GM18498 (cell line): ENCODE results near the gene ITLN1.
"Not testable (repeated sequence)": the region's sequence is repeated elsewhere in the genome, so short reads cannot be mapped to it uniquely, and the experiment has no call there.

Source experiments
- ATAC-seq: cut with Tn5 transposase; IDR thresholded peaks from one replicate; pipeline ENCODE4 v1.9.1; 2021; ENCODE audit warnings: mild to moderate bottlenecking, moderate library complexity; ENCODE audit not compliant: unreplicated experiment

ITLN1 gene

DNA sequence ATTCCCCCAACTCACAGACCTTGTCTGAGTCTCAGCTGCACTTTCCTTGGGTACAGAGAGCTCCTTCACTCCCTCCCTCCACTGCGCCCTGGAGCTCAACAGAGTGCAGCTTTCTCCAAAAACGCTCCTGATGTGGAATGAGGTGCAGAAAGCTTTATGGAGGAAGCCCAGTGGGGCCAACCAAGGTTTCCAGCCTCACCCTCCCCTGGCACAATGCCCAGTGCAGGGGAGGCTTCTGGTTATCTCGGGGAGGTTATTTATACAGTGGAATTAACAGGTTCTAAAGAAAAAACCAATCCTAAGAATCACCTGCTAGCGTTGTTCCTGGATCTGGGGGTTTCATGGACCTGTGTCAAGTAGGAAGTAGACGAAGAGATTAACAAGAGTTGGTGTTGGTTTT lies at the start of gene ITLN1:
TSS of gene ITLN1 (minus strand) at position 139 of the 400 bp plus-strand sequence. CDS start 303 bp downstream, outside the sequence.
- ATAC-seq = peak; percentile 17

DNA sequence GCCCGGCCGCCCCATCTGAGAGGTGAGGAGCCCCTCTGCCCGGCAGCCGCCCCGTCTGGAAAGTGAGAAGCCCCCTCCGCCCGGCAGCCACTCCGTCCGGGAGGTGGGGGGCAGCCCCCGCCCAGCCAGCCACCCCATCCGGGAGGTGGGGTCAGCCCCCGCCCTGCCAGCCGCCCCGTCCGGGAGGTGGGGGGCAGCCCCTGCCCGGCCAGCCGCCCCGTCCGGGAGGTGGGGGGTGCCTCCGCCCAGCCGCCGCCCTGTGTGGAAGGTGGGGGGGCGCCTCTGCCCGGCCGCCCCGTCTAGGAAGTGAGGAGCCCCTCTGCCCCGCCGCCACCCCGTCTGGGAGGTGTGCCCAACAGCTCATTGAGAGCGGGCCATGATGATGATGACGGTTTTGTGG lies 48.3 kb upstream of the ITLN1 start:
- ATAC-seq = not testable (repeated sequence)

DNA sequence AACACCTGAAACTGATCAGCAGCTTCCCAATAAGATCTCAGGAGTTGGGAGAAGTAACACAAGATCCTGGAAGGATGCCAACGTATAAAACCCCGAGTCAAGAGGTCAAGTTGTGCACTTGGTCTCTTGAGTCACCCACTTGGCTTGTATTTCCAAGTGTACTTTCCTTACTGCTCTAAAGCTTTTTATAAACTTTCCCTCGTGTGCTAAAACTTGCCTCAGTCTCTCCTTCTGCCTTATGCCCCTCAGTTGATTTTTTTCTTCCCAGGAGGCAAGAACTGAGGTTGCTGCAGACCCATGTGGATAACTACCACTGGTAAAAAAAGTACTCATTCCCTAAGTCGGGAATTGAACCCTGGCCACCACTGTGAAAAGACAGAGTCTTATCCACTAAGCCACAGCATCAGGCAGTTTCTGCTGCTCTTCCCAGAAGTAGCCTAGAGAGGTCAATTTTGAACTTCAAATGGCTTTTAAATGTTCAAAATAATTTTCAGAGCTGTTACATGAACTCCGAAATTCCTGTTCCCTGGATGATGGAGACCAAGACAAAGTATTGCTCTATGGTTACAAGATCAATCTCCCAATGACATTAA lies 40.8 kb upstream of the ITLN1 start:
- no peak for ATAC-seq

DNA sequence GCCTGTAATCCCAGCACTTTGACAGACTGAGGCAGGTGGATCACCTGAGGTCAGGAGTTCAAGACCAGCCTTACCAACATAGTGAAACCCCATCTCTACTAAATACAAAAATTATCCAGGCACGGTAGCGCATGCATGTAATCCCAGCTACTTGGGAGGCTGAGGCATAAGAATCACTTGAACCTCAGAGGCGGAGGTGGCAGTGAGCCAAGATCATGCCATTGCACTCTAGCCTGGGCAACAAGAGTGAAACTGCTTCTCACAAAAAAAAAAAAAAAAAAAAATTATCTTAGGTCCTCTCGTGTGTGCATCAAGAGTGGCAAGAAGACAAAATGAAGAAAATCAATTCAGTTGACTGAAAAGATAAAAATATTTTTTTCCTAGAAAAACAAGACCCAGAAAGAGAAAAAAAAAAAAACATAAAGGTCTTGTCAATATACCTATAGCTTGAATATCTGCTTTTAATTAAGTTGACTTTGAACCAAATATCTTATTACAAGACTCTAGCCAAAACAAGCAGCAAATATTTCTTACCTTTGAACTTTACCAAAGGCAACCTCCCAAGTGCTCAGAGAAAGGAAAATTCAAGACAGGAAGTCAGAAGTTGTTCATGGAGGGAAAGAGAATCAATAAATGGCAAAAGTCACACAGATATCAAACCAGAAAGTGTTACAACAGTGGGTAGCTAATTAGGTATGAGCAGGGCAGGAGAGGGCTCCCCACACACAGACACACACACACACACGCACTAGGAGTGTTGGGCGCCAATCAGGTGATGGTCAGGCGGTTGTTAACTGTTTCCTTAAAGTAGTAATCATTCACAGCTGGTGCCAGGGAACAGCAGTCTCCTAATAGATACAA lies 40.0 kb upstream of the ITLN1 start:
- no peak for ATAC-seq

DNA sequence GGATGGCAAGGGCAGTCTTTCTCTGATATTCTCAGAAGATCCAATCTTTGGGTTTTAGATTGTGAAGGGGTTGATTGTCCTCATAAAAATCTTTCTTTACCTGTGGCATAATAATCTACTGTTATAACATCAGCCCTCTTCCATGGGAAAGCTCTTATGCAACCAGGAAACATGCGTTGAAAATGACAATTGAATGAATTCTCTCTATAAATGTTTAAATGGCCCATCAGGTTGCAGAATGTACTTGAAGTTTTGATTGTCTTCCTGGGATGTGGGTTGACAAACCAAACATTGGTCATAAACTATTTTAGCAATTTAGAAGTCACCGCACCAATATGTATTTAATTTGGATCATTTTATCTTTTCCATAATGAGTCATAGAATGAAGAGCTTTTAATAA lies 31.7 kb upstream of the ITLN1 start:
- ATAC-seq = no peak

DNA sequence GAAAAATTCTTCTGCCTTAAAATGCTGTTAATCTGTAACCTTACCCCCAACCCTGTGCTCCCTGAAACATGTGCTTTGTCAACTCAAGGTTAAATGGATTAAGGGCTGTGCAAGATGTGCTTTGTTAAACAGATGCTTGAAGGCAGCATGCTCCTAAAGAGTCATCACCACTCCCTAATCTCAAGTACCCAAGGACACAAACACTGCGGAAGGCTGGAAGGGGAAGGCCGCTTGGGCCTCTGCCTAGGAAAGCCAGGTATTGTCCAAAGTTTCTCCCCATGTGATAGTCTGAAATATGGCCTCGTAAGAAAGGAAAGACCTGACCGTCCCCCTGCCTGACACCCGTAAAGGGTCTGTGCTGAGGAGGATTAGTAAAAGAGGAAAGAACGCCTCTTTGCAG lies 28.2 kb upstream of the ITLN1 start:
- ATAC-seq = not testable (repeated sequence)

DNA sequence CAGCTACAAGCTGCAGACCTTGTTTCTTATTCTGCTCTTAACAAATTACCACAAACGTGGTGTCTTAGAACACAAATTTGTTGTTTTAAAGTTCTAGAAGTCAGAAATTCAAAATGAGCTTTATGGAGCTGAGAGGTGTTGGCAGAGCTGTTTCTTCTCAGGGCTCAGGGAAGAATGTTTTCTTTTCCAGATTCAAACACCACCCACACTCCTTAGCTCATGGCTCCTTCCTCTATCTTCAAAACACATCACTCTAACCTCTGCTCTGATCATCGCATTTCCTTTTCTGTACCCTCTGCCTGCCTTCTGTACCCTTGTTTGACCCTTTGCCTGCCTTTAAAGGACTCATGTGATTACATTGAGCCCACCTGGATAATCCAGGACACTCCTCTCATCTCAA lies 26.9 kb upstream of the ITLN1 start:
- no peak for ATAC-seq

DNA sequence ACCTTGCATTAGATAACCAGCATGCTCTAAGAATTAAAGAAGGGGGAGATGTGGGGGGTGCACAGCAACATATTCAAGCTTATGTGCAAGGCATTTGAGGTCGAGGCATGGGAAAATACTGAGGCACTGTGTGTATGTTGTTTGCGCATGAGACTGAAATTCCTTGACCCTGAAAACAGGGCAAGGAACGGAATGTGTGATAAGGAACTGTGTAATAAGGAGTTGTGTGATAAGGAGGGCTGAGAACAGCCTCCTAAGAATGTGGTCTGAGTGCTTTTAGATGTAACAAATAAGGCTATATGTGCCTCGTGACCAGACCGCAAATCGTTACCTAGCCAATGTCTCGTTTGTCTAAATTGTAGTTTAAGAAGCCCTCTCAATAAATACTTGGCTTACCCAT lies 26.5 kb upstream of the ITLN1 start:
- ATAC-seq = no peak

DNA sequence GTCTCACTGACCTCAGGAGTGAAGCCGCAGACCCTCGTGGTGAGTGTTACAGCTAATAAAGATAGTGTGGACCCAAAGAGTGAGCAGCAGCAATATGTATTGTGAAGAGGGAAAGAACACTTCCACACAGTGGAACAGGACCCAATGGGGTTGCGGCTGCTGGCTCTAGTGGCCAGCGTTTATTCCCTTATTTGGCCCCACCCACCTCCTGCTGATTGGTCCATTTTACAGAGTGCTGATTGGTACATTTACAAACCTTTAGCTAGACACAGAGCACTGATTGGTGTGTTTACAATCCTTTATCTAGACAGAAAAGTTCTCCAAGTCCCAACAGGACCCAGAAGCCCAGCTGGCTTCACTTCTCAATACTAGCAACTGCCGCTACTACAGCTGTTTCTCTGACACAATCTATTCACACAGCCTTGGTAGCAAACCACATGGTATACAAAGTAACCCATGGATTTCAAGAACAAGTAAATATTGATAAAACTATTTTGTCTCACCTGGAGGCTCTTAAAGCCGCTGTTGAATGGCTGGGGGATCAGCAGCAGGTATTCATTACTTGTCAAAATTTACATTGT lies 25.3 kb upstream of the ITLN1 start:
- no peak for ATAC-seq

DNA sequence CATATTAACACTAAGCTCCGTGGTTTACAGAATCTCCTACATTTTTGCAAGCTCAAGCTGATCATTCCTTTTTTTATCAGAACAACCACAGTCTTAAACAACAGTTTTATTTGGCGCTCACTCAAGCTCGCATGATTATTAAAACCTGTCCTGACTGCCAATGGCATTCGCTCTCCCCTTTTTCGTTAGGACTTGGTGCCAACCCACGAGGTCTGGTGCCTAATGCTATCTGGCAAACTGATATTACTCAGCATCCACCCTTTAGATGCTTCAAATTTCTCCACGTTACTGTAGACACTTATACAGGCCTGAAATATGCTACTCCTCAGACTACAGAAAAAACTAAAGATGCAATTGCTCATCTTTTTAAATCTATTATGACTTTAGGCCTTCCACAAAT lies 23.0 kb upstream of the ITLN1 start:
- ATAC-seq = no peak

DNA sequence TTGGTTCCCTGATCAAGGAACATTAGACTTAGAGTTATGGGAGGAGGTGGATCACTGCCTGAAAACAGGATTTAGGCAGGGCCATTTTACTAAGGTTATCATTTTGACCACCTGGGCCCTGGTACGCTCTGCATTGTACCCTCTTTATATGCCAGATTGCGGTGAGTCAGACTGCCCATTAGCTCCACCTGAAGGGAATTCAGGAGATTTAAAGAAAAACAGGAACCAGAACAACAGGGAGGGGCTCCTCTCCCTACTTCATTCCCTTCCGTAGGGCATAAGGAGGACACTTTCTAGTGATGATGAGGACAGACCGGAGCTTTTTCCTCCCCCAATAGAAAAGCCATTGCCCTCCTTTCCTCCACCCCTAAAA lies 20.6 kb upstream of the ITLN1 start:
- no peak for ATAC-seq

DNA sequence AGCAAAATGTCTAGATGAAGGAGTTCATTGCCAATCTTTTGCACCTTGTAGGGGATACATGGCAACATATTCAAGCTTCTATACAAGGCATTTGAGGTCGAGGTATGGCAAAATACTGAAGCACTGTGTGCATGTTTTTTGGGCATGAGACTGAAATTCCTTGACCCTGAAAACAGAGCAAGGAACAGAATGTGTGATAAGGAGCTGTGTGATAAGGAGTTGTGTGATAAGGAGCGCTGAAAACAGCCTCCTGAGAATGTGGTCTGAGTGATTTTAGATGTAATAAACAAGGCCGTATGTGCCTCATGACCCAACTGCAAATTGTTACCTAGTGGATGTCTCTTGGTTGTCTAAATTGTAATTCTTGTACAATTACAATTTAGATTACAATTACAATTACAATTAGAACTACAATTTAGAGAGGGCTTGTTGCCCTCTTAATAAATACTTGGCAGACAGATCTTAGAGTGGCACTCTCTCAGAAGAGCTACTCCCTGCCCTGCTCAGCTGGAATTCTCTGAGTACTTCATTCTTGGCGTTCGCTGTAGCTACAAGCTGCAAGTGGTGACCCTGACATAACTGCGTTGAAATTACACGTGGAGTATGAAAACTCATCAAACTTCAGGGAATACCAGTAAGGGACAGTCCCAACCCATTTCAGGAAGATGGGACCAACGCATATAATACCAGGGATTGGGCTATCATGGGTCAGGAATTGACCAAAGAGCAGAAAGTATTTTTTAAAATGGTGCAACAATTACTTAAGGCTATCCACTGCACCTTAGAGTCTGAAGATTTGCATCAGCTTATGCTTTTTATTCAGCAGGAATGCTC lies 20.0 kb upstream of the ITLN1 start:
- no peak for ATAC-seq

DNA sequence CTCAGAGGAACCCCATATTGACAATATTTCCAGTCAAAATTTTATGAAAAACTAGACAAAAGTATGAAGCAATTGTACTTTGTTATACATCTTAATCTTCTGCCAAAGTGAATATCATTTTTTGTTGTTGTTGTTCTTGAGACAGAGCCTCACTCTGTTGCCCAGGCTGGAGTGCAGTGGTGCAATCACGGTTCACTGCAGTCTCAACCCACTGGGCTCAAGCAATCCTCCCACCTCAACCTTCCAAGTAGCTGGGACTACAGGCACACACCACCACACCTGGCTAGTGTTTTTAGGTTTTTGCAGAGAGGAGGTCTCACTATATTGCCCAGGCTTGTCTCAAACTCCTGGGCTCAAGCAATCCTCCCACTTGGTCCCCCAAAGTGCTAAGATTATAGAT lies 17.3 kb upstream of the ITLN1 start:
- not testable (repeated sequence) for ATAC-seq

DNA sequence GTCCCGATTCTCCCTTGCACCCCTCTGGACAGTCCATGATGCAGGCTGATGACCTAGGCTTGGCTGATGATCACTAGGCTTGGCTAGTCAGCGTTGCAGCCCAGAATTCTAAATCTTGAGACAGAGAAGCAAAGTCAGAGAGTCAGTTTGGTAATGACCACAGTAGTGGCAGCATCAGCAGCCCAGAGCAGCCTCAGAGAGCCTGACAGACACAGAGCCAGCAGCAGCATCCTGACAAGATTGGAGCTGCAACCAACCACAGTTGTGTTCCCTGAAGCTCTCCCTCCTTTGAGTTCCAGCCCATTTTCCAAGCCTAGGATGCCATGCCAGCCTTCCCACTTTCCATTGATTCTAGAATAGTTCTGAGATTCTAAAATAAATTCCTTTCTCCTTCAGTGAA lies 16.8 kb upstream of the ITLN1 start:
- no peak for ATAC-seq

DNA sequence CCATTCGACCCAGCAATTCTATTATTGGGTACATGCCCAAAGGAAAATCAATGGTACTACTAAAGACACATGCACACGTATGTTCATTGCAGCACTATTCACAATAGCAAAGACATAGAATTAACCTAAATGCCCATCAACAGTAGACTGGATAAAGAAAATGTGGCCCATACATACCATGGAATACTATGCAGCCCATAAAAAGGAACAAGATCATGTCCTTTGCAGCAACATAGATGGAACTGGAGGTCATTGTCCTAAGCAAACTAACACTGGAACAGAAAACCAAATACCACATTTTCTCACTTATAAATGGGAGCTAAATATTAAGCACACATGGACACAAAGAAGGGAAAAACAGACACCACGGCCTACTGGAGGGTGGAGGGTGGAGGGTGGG lies 15.7 kb upstream of the ITLN1 start:
- ATAC-seq = not testable (repeated sequence)

DNA sequence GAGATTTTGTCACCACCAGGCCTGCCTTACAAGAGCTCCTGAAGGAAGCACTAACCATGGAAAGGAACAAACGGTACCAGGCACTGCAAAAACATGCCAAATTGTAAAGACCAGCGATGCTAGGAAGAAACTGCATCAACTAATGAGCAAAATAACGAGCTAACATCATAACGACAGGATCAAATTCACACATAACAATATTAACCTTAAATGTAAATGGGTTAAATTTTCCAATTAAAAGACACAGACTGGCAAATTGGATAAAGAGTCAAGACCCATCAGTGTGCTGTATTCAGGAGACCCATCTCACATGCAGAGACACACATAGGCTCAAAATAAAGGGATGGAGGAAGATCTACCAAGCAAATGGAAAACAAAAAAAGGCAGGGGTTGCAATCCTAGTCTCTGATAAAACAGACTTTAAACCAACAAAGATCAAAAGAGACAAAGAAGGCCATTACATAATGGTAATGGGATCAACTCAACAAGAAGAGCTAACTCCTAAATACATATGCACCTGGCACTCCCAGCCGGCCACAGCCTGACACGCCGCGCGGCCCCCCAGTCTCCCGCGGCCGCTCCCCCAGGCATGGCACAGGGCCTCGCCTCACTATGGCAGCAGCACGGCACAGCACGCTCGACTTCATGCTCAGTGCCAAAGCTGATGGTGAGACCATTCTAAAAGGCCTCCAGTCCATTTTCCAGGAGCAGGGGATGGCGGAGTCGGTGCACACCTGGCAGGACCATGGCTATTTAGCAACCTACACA lies 9.6 kb upstream of the ITLN1 start:
- not testable (repeated sequence) for ATAC-seq

DNA sequence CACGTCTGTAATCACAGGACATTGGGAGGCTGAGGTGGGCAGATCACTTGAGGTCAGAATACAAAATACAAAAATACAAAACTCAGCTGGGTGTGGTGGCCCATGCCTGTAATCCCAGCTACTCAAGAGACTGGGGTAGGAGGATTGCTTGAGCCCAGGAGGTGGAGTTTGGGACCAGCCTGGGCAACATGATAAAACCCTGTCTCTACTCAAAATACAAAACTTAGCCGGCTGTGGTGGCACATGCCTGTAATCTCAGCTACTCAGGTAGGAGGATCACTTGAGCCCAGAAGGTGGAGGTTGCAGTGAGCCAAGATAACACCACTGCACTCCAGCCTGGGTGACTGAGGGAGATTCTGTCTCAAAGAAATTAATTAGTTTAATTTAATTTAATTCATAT lies 6.5 kb upstream of the ITLN1 start:
- no peak for ATAC-seq

DNA sequence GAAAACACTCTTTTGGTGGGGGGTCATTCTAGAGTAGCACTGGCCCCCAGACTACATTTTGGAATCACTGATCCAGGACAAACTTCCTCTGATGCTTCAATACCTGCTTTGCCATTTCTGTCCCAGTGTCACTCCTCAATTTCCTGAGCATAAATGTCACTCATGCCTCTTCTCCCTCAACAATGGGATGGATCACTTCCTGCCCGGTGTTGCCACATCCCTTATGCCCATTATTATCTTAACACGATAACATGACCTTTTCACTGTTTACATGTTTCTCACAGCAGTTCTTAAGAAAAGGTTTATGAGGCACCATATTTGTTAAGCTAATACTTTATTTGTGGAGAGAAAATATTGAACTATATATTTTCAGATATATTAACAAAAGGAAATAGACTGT lies 3.9 kb upstream of the ITLN1 start:
- ATAC-seq = no peak

DNA sequence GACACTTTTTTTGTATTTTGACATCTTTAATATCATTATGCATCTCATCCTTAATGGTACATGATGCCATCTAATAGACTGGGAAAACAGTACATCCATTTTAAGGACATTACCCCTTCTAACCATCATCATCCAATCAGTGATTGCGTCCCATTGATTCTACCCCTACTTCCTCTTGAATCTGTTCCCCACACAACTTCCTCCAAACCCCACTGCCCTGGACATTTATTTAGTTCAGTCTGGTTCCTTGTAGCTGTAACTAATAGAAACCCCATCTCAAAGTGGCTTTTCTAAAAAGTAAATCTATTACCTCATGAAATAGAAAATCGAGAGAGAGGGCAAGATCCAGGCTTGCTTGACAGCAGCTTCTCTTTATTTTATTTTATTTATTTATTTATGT lies 2.1 kb upstream of the ITLN1 start:
- no peak for ATAC-seq

DNA sequence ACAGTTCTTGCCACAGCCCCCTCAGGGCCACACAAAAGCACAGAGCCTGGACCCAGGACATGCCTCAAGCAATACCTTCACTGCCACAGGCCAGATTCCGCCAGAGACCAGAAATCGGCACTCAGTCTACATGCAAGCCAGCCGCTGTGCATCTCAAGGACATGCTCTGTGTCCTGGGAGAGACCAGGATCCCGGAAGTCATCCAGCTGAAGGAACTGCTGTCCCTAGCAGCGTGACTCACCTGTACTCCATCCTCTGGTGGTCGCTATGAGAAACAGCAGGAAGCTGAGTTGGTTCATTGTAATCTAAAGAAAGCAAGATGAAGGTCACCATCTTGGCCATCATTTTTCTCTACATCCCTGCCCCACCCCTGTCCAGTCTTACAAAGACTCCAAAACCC lies 401 bp downstream of the ITLN1 start:
- peak; percentile 62 for ATAC-seq
